ENCODE results near the gene PTPRF.

PTPRF gene

GRCh38 chr1:43531906-43532584, 1.4 kb downstream of the PTPRF start:
- TF ChIP-seq, protein P1, sequence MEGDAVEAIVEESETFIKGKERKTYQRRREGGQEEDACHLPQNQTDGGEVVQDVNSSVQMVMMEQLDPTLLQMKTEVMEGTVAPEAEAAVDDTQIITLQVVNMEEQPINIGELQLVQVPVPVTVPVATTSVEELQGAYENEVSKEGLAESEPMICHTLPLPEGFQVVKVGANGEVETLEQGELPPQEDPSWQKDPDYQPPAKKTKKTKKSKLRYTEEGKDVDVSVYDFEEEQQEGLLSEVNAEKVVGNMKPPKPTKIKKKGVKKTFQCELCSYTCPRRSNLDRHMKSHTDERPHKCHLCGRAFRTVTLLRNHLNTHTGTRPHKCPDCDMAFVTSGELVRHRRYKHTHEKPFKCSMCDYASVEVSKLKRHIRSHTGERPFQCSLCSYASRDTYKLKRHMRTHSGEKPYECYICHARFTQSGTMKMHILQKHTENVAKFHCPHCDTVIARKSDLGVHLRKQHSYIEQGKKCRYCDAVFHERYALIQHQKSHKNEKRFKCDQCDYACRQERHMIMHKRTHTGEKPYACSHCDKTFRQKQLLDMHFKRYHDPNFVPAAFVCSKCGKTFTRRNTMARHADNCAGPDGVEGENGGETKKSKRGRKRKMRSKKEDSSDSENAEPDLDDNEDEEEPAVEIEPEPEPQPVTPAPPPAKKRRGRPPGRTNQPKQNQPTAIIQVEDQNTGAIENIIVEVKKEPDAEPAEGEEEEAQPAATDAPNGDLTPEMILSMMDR (IDR thresholded peaks at IDR 0.05; ENCODE audit: low read depth, low read length) = no peak
- H3K4me3 ChIP-seq (ENCODE audit: low read depth, low read length) = peak overlapping the region; percentile 64

DNA sequence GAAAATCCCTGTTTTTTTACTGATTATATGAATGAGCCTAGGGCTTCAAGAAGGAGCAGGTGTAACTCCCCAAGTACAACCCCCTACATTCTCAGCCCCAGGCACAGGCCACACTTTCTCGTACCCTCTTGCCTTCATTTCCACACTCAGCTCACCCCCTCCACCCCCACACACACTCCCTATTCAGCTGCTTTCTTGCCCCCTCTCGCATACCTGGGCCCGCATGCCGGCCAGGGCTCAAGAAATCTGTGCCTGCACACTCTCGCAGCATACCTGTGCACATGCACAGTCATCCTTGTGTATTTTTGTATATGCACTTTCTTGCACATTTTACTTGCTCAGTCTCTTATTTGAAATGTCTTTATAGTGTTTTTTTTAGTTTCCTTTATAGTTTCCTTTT, 2.0 kb downstream of the PTPRF start:
- peak overlapping the region; percentile 64 for H3K4me3 ChIP-seq (ENCODE audit: low read depth, low read length)
- TF ChIP-seq, protein P1 (IDR thresholded peaks at IDR 0.05; ENCODE audit: low read depth, low read length) = no peak

GRCh38 chr1:43533584-43533983, 2.9 kb downstream of the PTPRF start:
- no peak overlapping the region for H3K4me3 ChIP-seq (ENCODE audit: low read depth, low read length)
- TF ChIP-seq, protein P1 (IDR thresholded peaks at IDR 0.05; ENCODE audit: low read depth, low read length) = no peak

- H3K4me3 ChIP-seq (ENCODE audit: low read depth, low read length) = no peak overlapping the region
- TF ChIP-seq, protein P1 (IDR thresholded peaks at IDR 0.05; ENCODE audit: low read depth, low read length) = no peak
Observed at GRCh38 chr1:43534256-43534655, 3.6 kb downstream of the PTPRF start.

DNA sequence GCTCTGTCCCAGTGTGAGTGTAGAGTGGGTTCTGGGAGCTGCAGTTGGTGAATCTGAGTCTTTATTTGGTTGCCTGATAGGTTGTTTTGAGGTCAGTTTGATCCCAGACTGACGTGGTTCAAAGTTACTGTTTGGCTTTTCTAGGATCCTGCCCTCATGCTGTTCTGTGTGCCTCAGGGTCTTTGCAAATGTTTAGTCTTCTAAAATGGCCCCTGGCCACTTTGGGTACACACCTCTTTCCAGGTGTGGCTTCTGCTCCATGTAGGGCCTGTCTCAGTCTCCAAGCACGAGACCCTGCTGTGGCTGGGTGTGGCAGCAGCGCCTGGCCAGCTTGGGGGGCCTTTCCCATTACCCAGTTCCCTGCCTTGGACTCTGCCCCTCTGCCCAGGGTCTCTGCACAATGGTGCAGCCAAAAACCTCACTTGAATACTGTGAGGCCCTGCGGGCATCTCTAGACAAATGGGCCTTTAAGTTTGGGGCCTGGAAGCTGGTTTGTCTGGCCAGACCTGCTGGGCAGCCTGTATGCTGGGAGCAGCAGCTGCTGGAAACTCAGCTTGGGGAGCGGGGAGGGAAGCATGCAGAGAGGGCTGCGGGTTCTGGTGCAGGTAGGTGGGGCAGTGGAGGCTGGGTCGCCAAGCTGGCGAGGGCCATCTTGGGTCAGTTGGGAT, 5.6 kb downstream of the PTPRF start:
- no peak overlapping the region for H3K4me3 ChIP-seq (ENCODE audit: low read depth, low read length)
- TF ChIP-seq, protein P1 (IDR thresholded peaks at IDR 0.05; ENCODE audit: low read depth, low read length) = no peak

DNA sequence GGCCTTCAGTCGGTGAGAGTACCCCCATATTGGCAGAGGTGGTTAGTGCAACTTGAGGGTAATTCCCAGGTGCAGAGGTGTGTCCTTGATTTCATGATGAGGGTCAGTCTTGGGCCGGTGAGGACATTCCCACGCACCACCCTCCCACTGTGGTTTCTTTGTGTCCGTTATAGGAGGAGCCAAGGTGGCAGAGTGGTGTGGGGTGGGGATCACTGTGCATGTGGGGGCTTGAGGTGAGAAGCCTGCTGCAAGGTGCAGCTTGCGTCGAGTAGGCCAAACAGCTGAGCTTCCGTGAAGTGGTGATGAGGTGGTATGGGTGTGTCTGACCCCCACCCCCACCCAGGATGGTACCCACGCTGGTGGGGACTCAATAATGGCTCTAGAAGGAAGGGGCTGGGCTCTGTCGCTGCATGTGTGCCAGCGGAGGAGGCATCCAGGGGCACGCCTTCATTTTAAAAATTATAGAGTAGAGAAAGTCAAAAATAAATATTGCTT, 6.2 kb downstream of the PTPRF start:
- TF ChIP-seq, protein P1 (IDR thresholded peaks at IDR 0.05; ENCODE audit: low read depth, low read length) = no peak
- no peak overlapping the region for H3K4me3 ChIP-seq (ENCODE audit: low read depth, low read length)

All from WI38 (cell line).